DOHH2 (cell line): ENCODE data around the gene GRID1.

ENCODE experiments used
- H3F3A ChIP-seq: fragments of 200-600 bp; sonication (generic), shearing (Covaris generic); 2 replicates; pipeline ENCODE4 v1.6.0; 2016; ENCODE audit warnings: antibody characterized with exemption, mild to moderate bottlenecking; ENCODE audit not compliant: control insufficient read depth, insufficient read depth
- H3K27ac ChIP-seq: fragments of 200-600 bp; sonication (generic); 2 replicates; pipeline ENCODE4 v1.5.1; 2014; ENCODE audit warnings: low read depth, mild to moderate bottlenecking, low read length, moderate library complexity
- H3K27me3 ChIP-seq: fragments of 200-600 bp; sonication (generic); 2 replicates; pipeline ENCODE4 v1.6.1; 2014; ENCODE audit warnings: mild to moderate bottlenecking, low read length, mixed read lengths; ENCODE audit not compliant: control insufficient read depth
- H3K36me3 ChIP-seq: fragments of 200-600 bp; sonication (generic); 2 replicates; pipeline ENCODE4 v1.6.1; 2014; ENCODE audit warnings: mild to moderate bottlenecking, low read length, moderate library complexity, mixed read lengths; ENCODE audit not compliant: control insufficient read depth
- H3K4me1 ChIP-seq: fragments of 200-600 bp; sonication (generic); 2 replicates; pipeline ENCODE4 v1.6.1; 2014; ENCODE audit warnings: mild to moderate bottlenecking, low read length, mixed read lengths; ENCODE audit not compliant: control insufficient read depth
- H3K4me2 ChIP-seq: fragments of 200-600 bp; sonication (generic); 2 replicates; pipeline ENCODE4 v1.6.0; 2014; ENCODE audit warnings: mild to moderate bottlenecking, low read length, moderate library complexity
- H3K4me3 ChIP-seq: fragments of 200-600 bp; sonication (generic); 2 replicates; pipeline ENCODE4 v1.5.1; 2014; ENCODE audit warnings: mild to moderate bottlenecking, low read length, mixed read lengths
- H3K79me2 ChIP-seq: fragments of 200-600 bp; sonication (generic); 2 replicates; pipeline ENCODE4 v1.6.1; 2014; ENCODE audit warnings: mild to moderate bottlenecking, low read length, mixed read lengths; ENCODE audit not compliant: control insufficient read depth
- H3K9me2 ChIP-seq: fragments of 200-600 bp; sonication (generic); replicated peaks from 2 replicates; pipeline ENCODE4 v1.6.1; 2014; ENCODE audit warnings: mild to moderate bottlenecking, low read length, mixed read lengths; ENCODE audit not compliant: control insufficient read depth
- H3K9me3 ChIP-seq: fragments of 200-600 bp; sonication (generic); 2 replicates; pipeline ENCODE4 v1.6.1; 2014; ENCODE audit warnings: antibody characterized with exemption, low read length, mixed read lengths; ENCODE audit not compliant: control insufficient read depth, insufficient read depth
- H4K20me1 ChIP-seq: fragments of 200-600 bp; sonication (generic); 2 replicates; pipeline ENCODE4 v1.6.0; 2014; ENCODE audit warnings: low read depth, mild to moderate bottlenecking, antibody characterized with exemption, low read length, moderate library complexity; ENCODE audit not compliant: control insufficient read depth, insufficient read depth
- CTCF ChIP-seq: fragments of 200-600 bp; sonication (generic); IDR thresholded peaks from one replicate; pipeline ENCODE4 v1.5.1; 2014; ENCODE audit warnings: antibody characterized with exemption, mild to moderate bottlenecking, low read depth, low read length; ENCODE audit not compliant: poor library complexity, severe bottlenecking
- EZH2phosphoT487 ChIP-seq: fragments of 200-600 bp; sonication (generic); IDR thresholded peaks from 2 replicates; pipeline ENCODE4 v1.6.1; 2017; ENCODE audit warnings: borderline replicate concordance, mild to moderate bottlenecking, antibody characterized with exemption, low read length, moderate library complexity, mixed read lengths

The GRID1 gene

GRCh38 chr10:85594239-85594638, 772.4 kb downstream of the GRID1 start:
- no peaks in the 10 kb centered on the region for H3K9me2 ChIP-seq
- no peak overlapping the region for H3K27ac ChIP-seq
- H3K27me3 ChIP-seq: no peaks in the 10 kb centered on the region
- no peaks in the 10 kb centered on the region for H3F3A ChIP-seq
- no peak overlapping the region for H3K4me3 ChIP-seq
- no peaks in the 10 kb centered on the region for H3K9me3 ChIP-seq
- no peaks in the 10 kb centered on the region for H4K20me1 ChIP-seq
- H3K79me2 ChIP-seq: no peaks in the 10 kb centered on the region
- H3K36me3 ChIP-seq: no peaks in the 10 kb centered on the region
- TF ChIP-seq EZH2phosphoT487 (no peak), CTCF (no peak)
- H3K4me1 ChIP-seq: no peaks in the 10 kb centered on the region
- H3K4me2 ChIP-seq: no peak overlapping the region

- Histone ChIP-seq H3K9me2 (no peaks in the 10 kb centered on the region), H3K4me3 (no peak overlapping the region), H3K27ac (no peak overlapping the region), H3K4me2 (no peak overlapping the region), H3K79me2 (no peaks in the 10 kb centered on the region), H3K36me3 (no peaks in the 10 kb centered on the region), H3K4me1 (no peaks in the 10 kb centered on the region), H3K9me3 (no peaks in the 10 kb centered on the region), H3F3A (no peaks in the 10 kb centered on the region), H3K27me3 (no peaks in the 10 kb centered on the region), H4K20me1 (no peaks in the 10 kb centered on the region)
- TF ChIP-seq CTCF: no peak
- TF ChIP-seq EZH2phosphoT487: no peak
These were observed 773.3 kb downstream of the GRID1 start for GRCh38 chr10:85593226-85593772.

- Histone ChIP-seq H3K4me2 (no peak overlapping the region), H3K9me2 (no peaks in the 10 kb centered on the region), H3K27me3 (no peaks in the 10 kb centered on the region), H3K4me1 (no peaks in the 10 kb centered on the region), H3K9me3 (no peaks in the 10 kb centered on the region), H3K4me3 (no peak overlapping the region), H3K79me2 (no peaks in the 10 kb centered on the region), H4K20me1 (no peaks in the 10 kb centered on the region), H3K27ac (no peak overlapping the region), H3K36me3 (no peaks in the 10 kb centered on the region), H3F3A (no peaks in the 10 kb centered on the region)
- TF ChIP-seq EZH2phosphoT487 (no peak), CTCF (no peak)
These were observed 785.2 kb downstream of the GRID1 start for GRCh38 chr10:85581371-85581770.
